Transverse colon (tissue), 3 donors: ENCODE data around the gene SPINT4.
"Not testable (repeated sequence)": the region's sequence is repeated elsewhere in the genome, so short reads cannot be mapped to it uniquely, and the experiment has no call there.

ENCODE experiments used
- EP300 ChIP-seq: sonication (generic); formaldehyde crosslinking; IDR thresholded peaks from one replicate; pipeline ENCODE4 v1.6.1; 2017; ENCODE audit warnings: antibody characterized with exemption, low read depth
- POLR2A ChIP-seq: fragments of 450-650 bp; IDR thresholded peaks from one replicate; pipeline ENCODE4 v1.6.1; 2016; ENCODE audit warnings: antibody characterized with exemption, mild to moderate bottlenecking, moderate library complexity
- TF ChIP-seq, protein P1 (sequence below), 5 experiments: fragments of 200-600 bp in 3 of 5; fragments of 450-650 bp in 2 of 5; sonication (generic) in 3 of 5; IDR thresholded peaks; 1 replicate in 2 of 5; 2 replicates in 3 of 5; pipeline ENCODE4 v1.5.1; 2016 to 2017; ENCODE audit warnings: antibody characterized with exemption in 5 of 5, inconsistent platforms in 3 of 5, mild to moderate bottlenecking in 2 of 5, moderate library complexity in 1 of 5

DNA sequence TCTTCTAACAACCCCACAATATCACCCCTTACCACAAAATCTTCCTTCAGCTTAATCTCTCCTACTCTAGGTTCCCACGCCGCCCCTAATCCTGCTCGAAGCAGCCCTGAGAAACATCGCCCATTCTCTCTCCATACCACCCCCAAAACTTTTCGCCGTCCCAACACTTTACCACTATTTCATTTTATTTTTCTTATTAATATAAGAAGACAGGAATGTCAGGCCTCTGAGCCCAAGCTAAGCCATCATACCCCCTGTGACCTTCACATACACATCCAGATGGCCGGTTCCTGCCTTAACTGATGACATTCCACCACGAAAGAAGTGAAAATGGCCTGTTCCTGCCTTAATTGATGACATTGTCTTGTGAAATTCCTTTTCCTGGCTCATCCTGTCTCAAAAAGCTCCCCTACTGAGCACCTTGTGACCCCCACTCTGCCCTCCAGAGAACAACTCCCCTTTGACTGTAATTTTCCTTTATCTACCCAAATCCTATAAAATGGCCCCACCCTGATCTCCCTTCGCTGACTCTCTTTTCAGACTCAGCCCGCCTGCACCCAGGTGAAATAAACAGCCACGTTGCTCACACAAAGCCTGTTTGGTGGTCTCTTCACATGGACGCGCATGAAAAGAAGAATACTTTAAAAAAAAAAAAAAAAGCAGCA lies 42.6 kb downstream of the SPINT4 start:
- TF ChIP-seq, protein P1, sequence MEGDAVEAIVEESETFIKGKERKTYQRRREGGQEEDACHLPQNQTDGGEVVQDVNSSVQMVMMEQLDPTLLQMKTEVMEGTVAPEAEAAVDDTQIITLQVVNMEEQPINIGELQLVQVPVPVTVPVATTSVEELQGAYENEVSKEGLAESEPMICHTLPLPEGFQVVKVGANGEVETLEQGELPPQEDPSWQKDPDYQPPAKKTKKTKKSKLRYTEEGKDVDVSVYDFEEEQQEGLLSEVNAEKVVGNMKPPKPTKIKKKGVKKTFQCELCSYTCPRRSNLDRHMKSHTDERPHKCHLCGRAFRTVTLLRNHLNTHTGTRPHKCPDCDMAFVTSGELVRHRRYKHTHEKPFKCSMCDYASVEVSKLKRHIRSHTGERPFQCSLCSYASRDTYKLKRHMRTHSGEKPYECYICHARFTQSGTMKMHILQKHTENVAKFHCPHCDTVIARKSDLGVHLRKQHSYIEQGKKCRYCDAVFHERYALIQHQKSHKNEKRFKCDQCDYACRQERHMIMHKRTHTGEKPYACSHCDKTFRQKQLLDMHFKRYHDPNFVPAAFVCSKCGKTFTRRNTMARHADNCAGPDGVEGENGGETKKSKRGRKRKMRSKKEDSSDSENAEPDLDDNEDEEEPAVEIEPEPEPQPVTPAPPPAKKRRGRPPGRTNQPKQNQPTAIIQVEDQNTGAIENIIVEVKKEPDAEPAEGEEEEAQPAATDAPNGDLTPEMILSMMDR (IDR thresholded peaks at IDR 0.05): not testable (repeated sequence)
- not testable (repeated sequence) for TF ChIP-seq EP300, POLR2A
